ENCODE data around the gene TNS4.
"Not testable (repeated sequence)": the region's sequence is repeated elsewhere in the genome, so short reads cannot be mapped to it uniquely, and the experiment has no call there.

The TNS4 gene, protein sequence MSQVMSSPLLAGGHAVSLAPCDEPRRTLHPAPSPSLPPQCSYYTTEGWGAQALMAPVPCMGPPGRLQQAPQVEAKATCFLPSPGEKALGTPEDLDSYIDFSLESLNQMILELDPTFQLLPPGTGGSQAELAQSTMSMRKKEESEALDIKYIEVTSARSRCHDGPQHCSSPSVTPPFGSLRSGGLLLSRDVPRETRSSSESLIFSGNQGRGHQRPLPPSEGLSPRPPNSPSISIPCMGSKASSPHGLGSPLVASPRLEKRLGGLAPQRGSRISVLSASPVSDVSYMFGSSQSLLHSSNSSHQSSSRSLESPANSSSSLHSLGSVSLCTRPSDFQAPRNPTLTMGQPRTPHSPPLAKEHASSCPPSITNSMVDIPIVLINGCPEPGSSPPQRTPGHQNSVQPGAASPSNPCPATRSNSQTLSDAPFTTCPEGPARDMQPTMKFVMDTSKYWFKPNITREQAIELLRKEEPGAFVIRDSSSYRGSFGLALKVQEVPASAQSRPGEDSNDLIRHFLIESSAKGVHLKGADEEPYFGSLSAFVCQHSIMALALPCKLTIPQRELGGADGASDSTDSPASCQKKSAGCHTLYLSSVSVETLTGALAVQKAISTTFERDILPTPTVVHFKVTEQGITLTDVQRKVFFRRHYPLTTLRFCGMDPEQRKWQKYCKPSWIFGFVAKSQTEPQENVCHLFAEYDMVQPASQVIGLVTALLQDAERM

DNA sequence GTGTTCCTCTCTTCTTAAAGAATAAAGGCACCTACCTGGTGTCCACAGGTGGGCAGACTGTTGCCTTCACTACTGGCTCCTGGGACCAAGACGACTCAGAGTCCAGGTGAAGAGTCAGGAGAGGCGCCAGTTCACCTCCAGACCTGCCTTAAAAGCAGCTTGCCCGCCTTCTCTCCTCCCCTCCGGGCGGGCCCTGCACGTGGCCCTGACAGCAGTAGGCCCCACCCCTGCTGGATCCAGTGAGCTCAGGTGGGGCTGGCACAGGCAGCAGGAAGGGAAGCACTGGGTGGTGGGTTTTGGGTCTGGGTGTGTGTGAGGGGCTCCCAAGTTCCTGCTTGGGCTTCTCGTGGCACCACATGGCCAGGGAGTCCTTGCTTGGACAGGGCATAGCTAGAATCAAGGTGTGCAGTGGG lies at the start of gene TNS4:
Gene TNS4, minus strand, starts transcription at position 125 of the 413 bp plus-strand sequence. CDS start 5,198 bp downstream, outside the sequence.
- DNase-seq: no peak

DNA sequence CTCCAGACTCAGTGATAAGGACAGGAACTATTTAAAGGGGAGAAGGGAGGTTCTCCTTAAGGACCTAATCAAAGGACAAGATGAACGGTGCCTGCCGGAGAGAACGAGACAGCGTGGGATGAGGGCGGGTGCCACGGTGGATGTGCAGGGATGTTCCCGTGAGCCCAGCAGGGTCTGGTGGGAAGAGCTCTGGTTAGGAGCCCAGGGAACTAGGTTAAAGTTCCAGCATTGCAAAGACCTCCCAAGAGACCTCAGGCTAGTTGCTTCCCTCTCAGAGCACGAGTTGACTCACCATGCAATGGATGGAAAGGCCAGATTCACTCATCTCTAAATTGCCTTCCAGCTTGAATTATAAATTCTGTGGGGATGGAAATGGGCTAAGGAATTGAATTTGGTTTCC lies 49.2 kb upstream of the TNS4 start:
- DNase-seq: no peak

- no peak for DNase-seq
Observed at GRCh38 chr17:40548982-40549685, 47.7 kb upstream of the TNS4 start.

DNA sequence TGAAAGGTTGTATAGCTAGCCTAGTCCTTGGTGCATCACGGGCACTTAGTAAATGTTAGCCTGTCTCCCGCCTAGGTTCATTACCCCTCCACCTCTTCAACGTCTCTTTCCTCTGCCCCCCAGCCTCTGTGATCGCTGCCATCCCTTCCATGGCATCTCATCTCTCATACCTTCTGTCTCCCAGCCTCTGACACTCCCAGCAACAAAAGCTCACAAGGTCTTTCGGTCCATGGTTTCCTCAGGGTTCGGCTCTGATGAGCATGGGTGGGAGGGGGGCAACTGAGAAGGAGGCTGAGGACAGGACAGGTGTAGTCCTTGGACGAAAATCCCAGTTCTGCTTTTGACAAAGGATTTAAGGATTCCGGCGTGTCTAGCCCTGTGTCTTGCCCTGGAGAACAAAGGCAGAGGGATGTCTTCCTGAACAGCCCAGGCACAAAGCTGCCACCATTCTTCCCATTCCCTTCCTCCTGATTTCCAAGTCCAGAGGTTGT lies 47.1 kb upstream of the TNS4 start:
- DNase-seq: no peak

GRCh38 chr17:40547785-40548478 lies 46.5 kb upstream of the TNS4 start:
- no peak for DNase-seq

GRCh38 chr17:40547079-40547784 lies 45.8 kb upstream of the TNS4 start:
- no peak for DNase-seq

DNA sequence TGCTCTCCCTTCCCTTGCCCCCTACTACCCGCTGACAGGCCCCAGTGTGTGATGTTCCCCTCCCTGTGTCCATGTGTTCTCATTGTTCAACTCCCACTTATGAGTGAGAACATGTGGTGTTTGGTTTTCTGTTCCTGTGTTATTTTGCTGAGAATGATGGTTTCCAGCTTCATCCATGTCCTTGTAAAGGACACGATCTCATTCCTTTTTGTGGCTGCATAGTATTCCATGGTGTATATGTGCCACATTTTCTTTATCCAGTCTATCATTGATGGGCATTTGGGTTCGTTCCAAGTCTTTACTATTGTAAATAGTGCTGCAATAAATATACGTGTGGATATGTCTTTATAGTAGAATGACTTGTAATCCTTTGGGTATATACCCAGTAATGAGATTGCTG lies 45.1 kb upstream of the TNS4 start:
- DNase-seq: not testable (repeated sequence)

GRCh38 chr17:40545660-40546059 lies 44.2 kb upstream of the TNS4 start:
- no peak for DNase-seq

GRCh38 chr17:40542558-40543411 lies 41.4 kb upstream of the TNS4 start:
- peak; percentile 76 for DNase-seq

GRCh38 chr17:40541873-40542557 lies 40.6 kb upstream of the TNS4 start:
- DNase-seq: no peak

DNA sequence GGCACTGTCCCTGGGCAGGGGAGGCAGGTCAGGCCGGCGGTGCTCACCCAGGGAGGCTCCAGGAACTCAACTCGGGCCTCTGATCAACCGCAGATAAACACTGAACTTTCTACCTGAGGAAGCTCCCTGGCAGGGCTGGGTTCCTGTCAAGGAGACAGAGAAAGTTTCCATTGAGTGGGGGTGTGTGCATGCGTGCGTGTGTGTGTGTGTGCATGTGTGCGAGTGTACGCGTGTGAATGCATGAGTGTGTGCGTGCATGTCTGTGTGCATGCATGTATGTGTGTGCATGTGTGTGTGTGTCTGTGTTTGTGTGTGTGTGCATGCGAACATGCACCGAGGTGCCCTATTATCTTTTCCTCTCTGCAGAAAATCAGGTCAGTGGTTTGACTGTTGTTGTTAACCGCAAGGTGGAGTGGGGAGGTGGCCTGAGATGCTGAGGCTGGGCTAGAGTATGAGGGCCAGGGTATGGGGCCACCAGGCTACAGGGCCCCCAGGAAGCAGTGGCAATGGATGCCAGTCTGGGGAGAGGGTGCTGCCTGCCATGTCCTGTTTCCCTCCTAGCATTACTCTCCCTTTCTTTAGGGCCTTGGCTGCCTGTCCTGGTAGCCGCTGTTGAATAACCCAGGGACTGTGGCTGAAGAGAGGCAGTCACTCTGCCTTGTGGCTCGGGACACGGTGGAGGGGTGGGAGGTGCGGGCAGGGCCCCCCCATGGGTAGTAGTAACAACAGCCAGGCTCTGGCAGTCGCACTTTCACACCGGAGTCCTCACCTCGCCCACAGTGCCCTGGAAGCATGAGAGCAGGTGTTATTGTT lies 39.8 kb upstream of the TNS4 start:
- no peak for DNase-seq

DNA sequence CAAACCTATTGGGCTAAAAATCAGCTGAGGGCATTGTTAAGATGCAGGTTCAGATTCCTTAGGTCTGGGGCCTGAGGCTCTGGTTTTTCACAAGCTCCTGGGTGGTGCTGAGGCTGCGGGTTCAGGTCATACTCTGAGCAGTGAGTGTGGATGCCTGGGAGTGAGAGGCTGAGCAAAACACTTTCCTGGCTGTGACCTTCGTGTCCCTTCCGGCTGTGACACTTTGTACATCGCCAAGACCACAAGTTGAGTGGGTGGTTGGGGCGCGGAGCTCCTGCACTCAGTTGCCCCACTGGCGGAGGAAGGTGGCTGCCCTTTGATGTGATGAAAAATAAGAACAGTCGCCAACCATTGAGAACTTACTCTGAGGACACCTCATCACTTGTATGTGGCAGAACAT lies 39.0 kb upstream of the TNS4 start:
- no peak for DNase-seq

DNA sequence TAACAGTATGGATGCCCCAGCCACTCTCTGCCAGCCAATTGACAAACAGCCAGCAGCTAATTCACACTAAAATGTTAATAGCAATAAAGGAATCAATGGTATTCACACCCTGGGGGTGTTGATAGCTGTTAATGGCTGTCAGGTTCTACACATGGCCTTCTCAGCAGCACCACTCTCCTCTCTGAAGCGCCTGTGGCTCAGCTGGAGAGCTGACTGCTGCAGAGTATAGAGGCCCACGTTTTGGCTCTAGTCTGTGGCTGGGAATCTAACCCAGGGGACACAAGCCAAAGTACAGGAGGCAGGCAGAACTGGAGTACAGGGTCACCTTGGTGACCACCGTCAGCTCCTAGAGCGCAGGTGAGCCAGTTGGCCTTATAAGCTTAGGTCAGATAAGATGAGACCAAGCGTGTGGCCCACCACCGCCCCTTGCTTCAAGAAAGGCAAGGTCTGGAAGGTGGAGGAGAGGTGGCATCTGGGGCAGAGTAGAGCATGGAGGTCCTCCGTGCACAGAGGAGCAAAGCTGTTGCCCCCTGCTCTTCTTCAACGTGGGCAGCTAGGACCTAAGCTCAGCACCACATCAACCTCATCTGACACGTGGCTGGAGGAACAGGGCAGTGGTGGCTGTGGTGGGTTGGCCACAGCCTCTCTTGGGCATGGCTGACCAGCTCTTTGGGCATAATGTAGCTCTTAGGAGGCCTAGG lies 38.4 kb upstream of the TNS4 start:
- no peak for DNase-seq

GRCh38 chr17:40538936-40539705 lies 37.7 kb upstream of the TNS4 start:
- DNase-seq: no peak

DNA sequence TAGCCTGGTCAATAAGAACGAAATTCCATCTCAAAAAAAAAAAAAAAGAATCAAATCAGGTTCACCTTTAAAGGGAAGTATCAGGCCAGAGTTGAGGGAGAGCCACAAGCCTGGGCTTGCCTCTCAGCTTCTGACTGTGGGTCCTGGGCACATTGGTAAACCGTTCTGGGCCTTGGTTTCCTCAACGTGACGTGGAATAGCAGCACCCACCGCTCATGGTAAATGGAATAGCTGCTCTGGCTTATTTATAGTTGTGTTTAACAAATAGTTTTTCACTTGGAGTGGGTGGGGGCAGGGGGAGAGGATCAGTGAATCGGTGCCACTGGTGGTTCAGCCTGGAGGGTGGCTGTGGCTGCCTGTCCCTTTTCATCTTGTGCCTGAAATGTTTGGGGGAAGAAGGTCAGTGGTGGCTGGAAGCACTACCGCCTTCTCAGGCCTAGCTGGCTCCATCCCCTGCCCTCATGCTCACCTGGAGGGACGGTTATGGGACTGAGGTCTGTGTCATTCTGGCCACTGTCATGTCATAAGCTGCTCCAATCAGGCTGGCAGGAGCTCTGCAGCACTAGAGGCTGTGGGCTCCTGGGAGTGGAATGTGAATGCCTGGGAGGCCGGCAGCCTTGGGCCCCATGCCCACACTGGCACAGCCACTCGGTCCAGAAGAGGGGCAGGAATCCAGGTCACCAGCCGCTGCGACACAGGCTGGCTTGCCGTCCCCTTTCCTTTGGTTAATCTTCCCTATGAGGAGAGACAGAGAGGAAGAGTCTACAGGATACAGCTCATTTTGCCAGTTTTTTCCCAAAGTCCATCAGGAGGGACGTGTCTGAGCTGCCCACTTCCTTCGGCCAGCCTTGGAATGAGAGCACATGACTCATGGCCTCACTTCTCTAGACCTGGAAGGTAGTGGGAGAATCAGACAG lies 36.9 kb upstream of the TNS4 start:
- no peak for DNase-seq

DNA sequence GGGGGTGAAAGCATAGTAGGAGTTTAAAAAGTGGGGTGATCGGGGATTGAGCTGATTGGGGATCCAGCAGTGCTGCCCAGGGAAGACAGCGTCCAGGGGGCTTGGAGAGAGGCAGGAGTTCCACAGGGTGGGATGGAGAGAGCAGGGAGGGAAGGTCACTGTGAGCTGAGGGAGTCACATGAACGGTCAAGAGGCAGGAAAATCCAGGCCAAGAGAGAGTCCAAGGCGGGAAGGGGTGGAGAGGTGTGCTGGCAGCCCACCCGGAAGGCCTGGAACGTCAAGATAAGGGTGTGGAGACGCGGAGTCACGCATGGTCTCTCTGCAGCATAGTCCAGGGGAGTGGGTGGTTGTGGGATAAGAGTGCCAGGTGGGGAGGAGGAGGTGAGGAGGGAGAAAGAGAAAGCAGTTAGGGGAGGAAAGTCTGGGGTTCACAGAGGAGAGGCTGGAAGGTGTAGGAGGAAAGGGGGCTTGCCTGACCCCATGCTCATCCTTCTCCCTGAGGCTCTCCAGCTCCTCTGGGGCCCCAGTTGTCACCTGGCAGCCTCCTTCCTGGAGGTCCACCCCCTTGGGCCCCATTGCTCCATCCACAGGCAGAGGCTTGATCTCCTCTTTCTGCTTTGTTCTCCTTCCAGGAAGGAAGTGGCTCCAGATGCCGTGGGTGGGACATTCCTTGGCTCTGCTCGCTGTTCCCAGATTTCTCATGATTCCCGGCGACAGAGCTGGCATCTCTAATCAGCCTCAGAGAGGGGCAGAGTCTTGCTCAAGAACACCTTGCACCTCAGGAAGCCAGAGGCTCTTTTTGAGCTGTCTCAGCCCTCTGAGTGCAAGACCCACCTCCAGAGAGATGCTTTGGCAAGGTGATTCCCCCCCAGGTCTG lies 35.1 kb upstream of the TNS4 start:
- DNase-seq: no peak

All from inflammatory macrophage treated with lipopolysaccharide for 4 hours (primary cell).